GM18505 (cell line): ENCODE results near the gene ADPRHL1.

Experiments
- ATAC-seq: cut with Tn5 transposase; IDR thresholded peaks from one replicate; pipeline ENCODE4 v1.9.1; 2021; ENCODE audit not compliant: unreplicated experiment
- POLR2A ChIP-seq: IDR thresholded peaks from 4 replicates; pipeline ENCODE4 v1.6.1; 2011; ENCODE audit warnings: borderline replicate concordance; ENCODE audit not compliant: insufficient read depth, insufficient read length; ENCODE audit errors: extremely low read depth

ADPRHL1 gene

DNA sequence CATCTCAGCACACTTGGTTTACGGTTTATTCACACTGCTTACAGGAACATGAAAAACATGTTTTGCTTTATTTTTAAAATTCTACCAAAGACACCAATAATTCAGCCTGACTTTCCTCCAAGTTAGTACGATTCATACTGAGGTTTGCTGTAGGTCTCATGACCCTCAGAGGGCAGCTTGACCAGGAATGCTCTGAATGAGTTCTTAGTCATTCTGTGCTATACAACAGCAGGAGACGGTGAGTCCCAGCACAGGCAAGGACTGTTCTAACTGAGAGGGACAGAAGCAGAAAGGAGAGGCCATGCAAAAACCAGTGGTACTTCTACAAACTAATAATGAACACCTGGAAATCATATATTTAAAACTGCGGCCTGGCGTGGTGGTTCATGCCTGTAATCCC is 95.8 kb downstream of the ADPRHL1 start:
- TF ChIP-seq POLR2A: no peak
- no peak for ATAC-seq

DNA sequence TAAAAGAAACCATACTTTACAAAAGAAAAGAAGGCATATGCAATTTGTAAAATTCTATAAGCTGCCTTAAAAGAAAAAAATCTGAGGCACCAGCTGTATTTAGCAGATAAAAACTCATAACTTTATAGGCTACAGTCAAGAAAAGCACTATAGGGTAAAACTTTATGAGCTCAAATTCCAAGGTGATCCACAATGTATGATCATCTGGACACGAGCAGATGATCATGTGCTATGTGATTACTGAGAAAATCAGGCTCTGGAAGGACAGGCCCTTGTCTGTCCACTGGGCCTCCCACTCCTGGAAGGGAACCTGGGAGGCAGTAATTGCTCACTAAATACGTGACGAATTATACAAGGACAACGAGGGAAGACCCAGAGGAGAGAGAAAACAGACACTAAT is 96.7 kb downstream of the ADPRHL1 start:
- TF ChIP-seq POLR2A: no peak
- ATAC-seq: no peak

DNA sequence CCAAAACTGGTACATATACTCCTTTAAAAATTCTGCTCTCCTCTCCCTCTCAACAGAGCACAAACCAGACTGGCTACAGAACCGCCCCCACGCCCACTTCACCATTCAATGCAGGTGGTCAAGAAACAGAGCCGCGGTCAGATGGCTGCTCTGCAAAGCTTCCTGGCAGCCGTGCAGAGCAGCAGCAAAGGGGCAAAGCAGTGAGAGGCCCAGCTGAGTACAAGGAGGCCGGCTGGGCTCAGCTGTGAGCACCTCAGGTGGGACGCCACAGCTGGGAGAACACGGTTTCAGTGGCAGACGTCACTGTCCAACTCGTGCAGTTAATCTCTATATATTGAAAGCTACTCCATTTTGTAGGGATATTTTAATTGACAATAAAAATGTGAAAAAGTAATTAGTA is 97.7 kb downstream of the ADPRHL1 start:
- TF ChIP-seq POLR2A: no peak
- no peak for ATAC-seq

DNA sequence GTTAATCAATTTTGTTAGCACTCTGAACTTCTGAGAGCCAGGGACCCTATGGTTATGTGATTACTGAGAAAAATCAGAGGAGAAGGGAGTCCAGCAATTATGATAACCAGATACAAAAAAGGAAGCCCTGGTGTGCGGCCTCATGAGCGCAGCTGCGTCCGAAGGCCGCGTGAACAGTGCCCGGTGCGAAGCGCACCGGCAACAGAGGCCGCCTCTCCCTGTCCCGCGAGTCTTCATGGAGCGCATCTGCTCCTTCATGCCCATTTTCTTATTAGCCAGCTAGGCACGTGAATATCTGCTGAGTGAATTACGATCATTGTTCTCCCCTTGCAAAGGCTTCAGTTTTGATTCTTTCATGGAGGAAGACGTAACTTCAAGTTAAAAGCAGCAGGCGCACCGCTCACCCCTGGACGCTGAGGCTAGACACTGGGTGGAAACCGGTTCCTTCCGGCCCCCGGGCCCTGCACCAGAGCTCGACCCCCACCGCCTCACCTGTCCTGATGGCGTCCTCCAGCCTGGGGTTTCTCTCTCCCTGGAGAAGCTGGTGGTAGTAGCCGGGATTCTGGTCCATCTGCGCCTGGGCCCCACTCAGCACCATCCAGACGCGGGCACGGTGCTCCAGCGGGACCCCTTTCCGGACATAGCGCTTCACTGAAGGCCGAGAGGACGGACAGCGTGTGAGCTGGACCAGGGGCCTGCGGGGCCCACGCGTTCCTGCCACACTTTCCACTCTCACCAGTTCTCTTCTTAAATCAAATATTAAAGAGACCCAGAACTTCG is 98.3 kb downstream of the ADPRHL1 start:
- no peak for ATAC-seq
- TF ChIP-seq POLR2A: no peak

DNA sequence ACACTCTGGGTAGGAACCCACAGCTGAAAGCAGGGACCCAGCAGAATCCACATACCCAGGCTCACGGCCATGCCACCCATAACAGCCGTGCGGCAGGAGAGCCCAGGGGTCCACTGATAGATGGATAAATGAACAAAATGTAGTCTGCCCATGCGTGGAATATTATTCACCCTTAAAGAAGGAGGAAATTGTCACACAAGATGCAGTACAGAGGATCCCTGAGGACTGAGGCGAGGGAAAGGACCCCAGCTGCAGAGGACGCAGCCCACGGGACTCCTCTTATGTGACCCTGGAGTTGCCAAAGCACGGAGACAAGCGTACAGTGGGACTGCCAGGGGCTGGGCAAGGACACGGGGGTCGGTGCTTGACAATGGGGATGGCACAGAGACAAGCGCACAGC is 100.0 kb downstream of the ADPRHL1 start:
- no peak for ATAC-seq
- no peak for TF ChIP-seq POLR2A

DNA sequence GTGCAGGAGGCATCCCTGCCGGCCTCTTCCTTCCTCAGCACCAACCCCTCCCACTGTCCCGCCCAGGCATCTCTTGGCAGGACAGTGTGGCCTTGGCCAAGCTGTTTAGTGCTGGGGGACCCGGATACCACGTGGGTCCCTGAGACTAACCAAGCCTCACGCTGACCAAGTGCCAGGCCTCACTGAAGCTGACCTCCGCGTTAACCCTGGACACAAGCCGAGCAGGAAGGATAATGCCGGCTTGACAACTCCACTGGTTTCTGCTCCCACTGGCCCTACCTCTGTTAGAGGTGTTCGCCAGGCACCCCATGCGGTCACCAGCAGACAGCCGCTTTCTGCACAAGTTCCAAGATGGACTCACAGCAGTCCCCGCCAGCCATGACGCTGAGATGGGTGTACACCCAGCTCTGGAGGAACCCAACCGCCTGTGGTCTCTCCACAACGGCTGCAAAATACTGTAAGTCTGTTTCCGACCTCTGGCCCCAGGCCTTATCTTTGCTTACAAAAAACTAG is 101.7 kb downstream of the ADPRHL1 start:
- TF ChIP-seq POLR2A: no peak
- no peak for ATAC-seq

DNA sequence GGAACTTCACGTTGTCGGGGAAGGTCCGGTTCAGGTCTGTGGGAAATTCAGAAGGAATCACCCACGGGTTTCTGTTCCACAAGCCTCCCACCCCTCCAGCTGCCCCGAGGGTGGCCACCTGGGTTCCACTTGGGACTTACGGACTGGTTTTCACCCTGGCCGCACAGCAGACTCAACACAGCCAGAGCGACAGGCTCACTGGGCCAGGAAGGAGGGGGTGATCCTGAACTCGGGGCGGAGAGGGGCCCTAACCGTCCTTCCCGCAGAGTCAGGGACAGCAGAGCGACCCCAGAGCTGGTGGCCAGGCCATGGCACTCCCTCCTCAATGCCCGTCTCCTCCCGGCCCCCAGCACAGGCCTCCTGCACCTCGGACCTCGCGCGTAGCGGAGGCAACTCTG is 102.4 kb downstream of the ADPRHL1 start:
- no peak for TF ChIP-seq POLR2A
- no peak for ATAC-seq

DNA sequence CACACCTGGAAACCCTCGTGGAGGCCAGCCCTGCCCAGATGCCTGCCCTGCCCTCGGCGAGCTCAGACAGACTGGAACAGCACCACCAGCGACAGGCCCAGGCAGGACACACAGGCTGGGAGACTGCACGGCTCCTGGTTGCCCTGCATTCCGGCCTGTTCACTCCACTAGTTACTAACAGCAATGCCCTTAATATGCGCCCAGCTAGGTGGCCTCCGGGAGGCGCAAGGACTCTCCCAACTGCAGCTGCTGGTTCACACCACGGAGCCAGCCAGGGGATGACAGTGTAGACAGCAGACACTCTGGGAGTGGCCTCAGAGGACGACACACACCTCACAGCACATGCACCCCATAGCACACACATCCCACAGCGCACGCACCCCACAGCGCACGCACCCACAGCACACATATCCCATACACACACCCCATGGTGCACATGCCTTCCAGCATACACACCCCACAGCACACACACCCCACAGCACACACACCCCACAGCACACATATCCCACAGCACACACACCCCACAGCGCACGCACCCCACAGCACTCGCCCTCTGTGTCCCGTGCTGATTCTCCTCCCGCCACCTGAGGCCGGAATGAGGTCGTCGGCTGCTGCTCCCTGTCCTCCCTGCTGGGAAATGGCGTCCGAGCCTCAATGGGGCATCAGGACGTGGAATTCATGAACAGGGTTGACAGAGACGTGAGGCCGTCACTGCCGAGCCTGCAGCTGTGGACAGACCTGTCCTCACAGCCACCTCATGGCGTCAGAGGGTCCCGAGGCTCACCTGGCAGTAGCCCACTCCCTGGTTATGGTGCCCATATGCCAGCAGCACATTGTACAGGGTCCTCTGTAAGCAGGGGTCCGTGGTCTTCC is 103.0 kb downstream of the ADPRHL1 start:
- ATAC-seq: no peak
- no peak for TF ChIP-seq POLR2A
